Neural cell (in vitro differentiated cells): Measurements from ENCODE around the gene ACTR10.

Source experiments
- RAD21 ChIP-seq: fragments of 450-650 bp; conservative IDR thresholded peaks from 2 replicates; pipeline ENCODE4 v1.6.1; 2014; ENCODE audit warnings: antibody characterized with exemption, mild to moderate bottlenecking, moderate library complexity
- TF ChIP-seq, protein P1 (sequence below): fragments of 450-650 bp; IDR thresholded peaks from 2 replicates; pipeline ENCODE4 v1.5.1; 2014; ENCODE audit warnings: antibody characterized with exemption, mild to moderate bottlenecking, moderate library complexity; ENCODE audit not compliant: poor library complexity, severe bottlenecking

DNA sequence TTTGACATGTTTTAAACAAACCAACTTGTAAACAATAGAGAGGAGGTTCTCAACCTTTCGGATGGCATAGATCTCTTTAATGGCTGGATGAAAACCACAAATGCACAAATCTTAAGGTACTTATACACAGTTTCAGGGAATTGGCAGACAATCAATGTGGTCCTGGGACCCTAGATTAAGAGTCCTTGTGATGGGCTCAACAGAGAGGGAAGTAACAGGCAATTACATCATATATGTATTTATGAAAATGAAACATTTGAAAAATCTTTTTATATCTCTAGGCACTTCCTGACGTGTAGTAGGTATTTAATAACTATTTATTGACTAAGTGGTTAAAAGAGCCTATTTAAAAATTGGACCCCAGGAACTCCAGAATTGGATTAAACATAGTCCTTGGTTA is 897 bp downstream of the ACTR10 start:
- no peak for TF ChIP-seq RAD21
- TF ChIP-seq, protein P1, sequence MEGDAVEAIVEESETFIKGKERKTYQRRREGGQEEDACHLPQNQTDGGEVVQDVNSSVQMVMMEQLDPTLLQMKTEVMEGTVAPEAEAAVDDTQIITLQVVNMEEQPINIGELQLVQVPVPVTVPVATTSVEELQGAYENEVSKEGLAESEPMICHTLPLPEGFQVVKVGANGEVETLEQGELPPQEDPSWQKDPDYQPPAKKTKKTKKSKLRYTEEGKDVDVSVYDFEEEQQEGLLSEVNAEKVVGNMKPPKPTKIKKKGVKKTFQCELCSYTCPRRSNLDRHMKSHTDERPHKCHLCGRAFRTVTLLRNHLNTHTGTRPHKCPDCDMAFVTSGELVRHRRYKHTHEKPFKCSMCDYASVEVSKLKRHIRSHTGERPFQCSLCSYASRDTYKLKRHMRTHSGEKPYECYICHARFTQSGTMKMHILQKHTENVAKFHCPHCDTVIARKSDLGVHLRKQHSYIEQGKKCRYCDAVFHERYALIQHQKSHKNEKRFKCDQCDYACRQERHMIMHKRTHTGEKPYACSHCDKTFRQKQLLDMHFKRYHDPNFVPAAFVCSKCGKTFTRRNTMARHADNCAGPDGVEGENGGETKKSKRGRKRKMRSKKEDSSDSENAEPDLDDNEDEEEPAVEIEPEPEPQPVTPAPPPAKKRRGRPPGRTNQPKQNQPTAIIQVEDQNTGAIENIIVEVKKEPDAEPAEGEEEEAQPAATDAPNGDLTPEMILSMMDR, result no peak
